ENCODE measurements around the gene OPCML. TPM values are rescaled to one million over a fixed set of nuclear protein-coding genes. Genes with fewer than 3 reads are reported as not detected.

Gene OPCML
- total RNA-seq, 2 donors from 2014 or later = 0.04 TPM; not detected in 1

GRCh38 chr11:133425992-133426391 lies 106.3 kb downstream of the OPCML start:
- Histone ChIP-seq H3K4me3 (no peak overlapping the region), H3K9me3 (no peaks in the 10 kb centered on the region), H3K36me3 (no peaks in the 10 kb centered on the region), H3K27ac (no peak overlapping the region), H3K4me1 (no peaks in the 10 kb centered on the region), H3K27me3 (no peaks in the 10 kb centered on the region)
- TF ChIP-seq CTCF (IDR thresholded peaks at IDR 0.05) = no peak
- DNase-seq (ENCODE audit: low spot score) = no peak

GRCh38 chr11:133425245-133425644 lies 107.1 kb downstream of the OPCML start:
- no peak overlapping the region for H3K4me3 ChIP-seq
- no peaks in the 10 kb centered on the region for H3K27me3 ChIP-seq
- TF ChIP-seq CTCF (IDR thresholded peaks at IDR 0.05) = no peak
- no peaks in the 10 kb centered on the region for H3K36me3 ChIP-seq
- no peak for DNase-seq (ENCODE audit: low spot score)
- no peak overlapping the region for H3K27ac ChIP-seq
- no peaks in the 10 kb centered on the region for H3K9me3 ChIP-seq
- H3K4me1 ChIP-seq = no peaks in the 10 kb centered on the region

- H3K4me1 ChIP-seq = no peaks in the 10 kb centered on the region
- H3K4me3 ChIP-seq = no peak overlapping the region
- no peak for TF ChIP-seq CTCF (IDR thresholded peaks at IDR 0.05)
- no peaks in the 10 kb centered on the region for H3K9me3 ChIP-seq
- no peaks in the 10 kb centered on the region for H3K27me3 ChIP-seq
- no peak for DNase-seq (ENCODE audit: low spot score)
- H3K36me3 ChIP-seq = no peaks in the 10 kb centered on the region
- no peak overlapping the region for H3K27ac ChIP-seq
Observed at GRCh38 chr11:133418218-133418617, 114.1 kb downstream of the OPCML start.

- no peak for DNase-seq (ENCODE audit: low spot score)
- H3K4me1 ChIP-seq = no peaks in the 10 kb centered on the region
- H3K27ac ChIP-seq = no peak overlapping the region
- H3K9me3 ChIP-seq = no peaks in the 10 kb centered on the region
- no peak for TF ChIP-seq CTCF (IDR thresholded peaks at IDR 0.05)
- no peaks in the 10 kb centered on the region for H3K27me3 ChIP-seq
- no peak overlapping the region for H3K4me3 ChIP-seq
- no peaks in the 10 kb centered on the region for H3K36me3 ChIP-seq
Observed at GRCh38 chr11:133414506-133414905, 117.8 kb downstream of the OPCML start.

- DNase-seq (ENCODE audit: low spot score) = no peak
- no peak for TF ChIP-seq CTCF (IDR thresholded peaks at IDR 0.05)
- Histone ChIP-seq H3K27ac (no peak overlapping the region), H3K4me3 (no peak overlapping the region), H3K9me3 (no peaks in the 10 kb centered on the region), H3K27me3 (no peaks in the 10 kb centered on the region), H3K4me1 (no peaks in the 10 kb centered on the region), H3K36me3 (no peaks in the 10 kb centered on the region)
Observed at GRCh38 chr11:133413703-133414102, 118.6 kb downstream of the OPCML start.

- Histone ChIP-seq H3K27ac (no peak overlapping the region), H3K36me3 (no peaks in the 10 kb centered on the region), H3K4me3 (no peak overlapping the region), H3K4me1 (no peaks in the 10 kb centered on the region), H3K27me3 (no peaks in the 10 kb centered on the region), H3K9me3 (no peaks in the 10 kb centered on the region)
- DNase-seq (ENCODE audit: low spot score) = no peak
- TF ChIP-seq CTCF (IDR thresholded peaks at IDR 0.05) = no peak
Observed at GRCh38 chr11:133409799-133410198, 122.5 kb downstream of the OPCML start.
